OCI-M2 (cell line): ENCODE results near the gene SDHB.
"Not testable (repeated sequence)": the region's sequence is repeated elsewhere in the genome, so short reads cannot be mapped to it uniquely, and the experiment has no call there.

Source experiments
- DNase-seq: peaks from one replicate; lab custom pipeline; 2025; ENCODE audit not compliant: unreplicated experiment; lab: John Stamatoyannopoulos, UW

The SDHB gene

DNA sequence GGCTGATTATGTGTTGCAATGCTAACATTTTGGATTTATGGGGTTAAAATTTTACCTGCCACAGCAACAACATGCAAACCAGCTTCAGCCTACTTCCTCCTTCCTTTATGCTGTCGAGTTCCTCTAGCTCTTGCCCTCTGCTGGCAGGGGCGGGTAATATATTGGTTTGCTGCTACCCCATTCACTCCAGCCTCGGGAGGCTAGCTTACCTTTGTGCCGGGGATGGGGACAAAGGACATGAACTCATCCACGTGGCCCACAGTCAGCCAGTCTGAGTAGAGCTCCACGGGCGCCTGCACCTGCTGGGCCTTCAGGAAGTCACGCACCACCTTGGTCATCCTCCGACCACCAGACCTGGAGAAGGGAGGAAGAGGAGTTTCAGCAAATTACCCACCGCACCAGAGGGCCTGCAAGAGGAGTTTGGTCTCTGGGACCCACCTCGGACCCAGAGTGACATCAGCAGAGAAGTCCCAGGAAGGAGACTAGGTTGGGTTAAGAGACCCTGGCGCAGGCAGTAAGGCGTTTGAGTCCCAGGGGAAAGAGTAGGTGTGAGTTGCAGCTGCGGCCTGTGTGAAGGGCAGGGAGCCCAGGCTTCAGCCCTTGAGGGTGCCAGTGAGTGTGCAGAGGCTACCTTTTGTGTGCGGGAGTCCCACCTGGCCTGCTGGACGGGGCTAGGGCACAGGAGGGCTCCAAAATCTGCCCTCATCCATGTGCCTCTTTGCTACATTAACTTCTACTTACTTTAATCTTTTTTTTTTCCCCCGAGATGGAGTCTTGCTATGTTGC, 21.8 kb upstream of the SDHB start:
- DNase-seq: no peak

DNA sequence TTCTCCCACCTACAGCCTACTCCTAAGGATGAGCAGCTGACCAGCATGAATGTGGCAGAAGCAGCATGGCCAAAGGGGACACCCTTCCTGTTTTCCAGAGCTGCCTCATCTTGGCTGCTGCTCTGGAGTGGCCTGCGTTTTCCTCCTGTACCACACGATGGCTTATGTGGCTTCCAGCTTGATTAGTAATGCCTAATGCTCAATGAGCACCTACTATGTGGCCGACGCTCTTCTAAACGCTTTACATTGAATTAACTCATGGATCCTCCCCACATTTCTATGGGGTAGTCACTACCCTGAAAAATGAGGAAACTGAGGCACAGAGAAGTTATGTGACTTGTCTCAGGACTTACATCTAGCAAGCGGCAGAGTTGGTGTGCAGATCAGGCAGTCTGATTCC, 18.0 kb upstream of the SDHB start:
- no peak for DNase-seq

DNA sequence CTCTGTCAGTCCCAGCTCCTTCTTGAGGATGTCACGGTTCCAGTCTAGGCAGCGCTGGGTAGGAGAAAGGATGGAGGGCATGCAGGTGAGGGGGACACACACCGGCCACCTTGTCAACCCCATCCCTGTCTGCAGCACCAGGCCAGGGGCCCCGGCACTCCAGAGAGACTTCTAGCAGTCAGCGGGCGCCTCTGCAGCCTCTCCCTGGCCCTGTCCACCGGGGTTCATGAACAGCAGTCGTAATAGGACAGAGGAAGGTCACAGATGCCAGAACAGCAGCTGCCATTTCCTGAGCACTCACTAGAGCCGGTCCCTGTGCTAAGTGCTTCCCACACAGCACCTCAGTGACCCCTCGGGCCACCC, 16.3 kb upstream of the SDHB start:
- DNase-seq: no peak

DNA sequence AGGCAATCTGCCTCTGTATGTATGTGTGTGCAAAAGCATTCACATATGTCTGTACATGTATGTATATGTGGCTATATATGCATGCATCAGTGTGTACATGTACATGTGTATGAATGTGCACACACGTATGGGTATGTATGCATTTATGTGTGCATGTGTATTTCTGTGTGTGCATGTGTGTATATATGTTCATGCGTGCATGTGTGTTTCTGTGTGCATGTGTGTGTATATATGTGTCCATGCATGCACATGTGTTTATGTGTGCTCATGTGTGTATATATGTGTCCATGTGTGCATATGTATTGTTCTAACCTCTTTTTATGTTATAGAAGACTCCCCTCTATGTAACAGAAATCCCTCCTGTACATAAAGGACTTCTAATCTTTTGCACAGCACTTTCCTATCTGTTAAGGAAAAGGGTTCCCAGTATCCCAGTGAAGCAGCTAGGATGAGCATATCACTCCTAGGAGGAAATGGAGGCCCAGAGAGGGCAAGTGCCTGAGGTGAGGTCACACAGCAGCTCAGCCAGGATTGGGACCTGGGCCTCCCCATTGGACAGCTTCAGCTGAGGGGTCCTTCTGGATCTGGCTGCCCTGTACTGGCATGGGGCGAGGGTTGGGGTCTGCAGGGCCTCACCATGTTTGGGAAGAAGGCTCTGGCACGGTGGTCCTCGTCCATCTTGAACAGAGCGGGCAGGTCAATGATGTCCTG, 15.8 kb upstream of the SDHB start:
- no peak for DNase-seq

DNA sequence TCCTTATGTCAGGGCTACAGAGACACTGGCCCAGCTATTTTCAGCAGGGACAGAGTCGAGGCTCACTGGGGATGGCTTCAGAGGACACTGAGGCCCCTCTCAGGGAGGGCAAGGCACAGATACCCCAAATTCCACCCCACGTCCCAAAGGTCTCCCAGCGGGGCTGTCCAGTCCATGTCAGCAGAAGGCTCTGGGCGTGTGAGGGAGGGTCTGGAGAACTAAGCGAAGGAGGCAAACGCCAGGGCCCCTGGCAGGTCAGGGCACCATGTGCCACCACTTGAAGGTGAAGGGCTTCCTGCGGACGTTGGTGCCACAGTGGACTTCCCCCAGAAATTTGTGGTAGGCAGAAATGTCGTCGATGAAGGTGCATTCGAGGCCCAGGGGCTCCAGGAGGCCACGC, 15.0 kb upstream of the SDHB start:
- DNase-seq: no peak

DNA sequence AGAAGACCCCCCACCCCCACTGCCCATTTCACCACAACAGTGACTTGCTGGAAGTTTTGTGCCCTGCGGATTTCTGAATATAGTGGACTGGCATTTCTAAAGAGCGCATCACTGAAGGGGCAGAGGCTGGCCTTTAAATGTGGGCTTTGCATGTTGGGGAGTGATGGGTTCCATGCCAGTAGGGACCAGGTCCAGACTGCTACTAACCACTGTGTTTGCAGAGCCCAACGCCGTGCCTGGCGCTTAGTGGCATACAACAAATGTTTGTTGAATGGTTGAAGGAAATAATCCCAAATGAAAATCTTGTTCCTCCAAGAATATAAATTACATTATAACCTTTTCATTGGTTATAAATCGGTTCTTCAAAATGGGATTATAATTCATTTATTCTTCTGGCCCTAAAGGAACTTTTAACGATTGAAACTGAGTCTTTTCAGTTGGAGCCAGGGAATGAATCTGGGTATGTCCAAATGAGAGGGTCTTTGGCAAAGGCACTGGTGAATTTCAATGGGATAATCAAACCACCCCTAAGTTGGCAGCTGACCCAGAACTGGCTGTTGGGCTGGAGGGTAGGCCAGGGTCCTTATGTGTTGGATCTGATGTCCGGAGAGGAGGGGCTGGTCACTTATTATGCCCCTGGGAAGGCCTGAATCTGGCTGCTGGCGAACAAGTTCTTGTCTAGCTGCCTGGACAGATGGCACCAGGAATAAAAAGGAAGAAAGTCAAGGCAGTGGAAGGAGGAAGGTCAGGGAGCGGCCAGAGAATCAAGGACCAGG, 13.8 kb upstream of the SDHB start:
- no peak for DNase-seq

DNA sequence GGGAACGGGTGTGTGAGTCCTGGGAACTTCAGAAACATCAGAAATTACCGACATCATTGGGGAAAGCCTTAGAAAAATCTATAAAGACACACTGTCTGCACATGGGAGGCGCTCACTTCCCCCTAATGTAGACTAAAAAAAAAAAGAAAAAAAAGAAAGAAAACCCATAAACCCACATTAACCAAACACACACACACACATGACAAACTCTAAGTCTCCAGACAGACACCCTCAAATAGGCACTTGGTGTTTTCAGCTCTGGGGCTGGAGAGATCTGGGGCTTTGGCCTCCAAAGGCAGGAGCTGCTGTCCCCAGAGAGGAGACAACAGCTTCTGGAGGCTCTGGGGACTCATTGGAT, 13.2 kb upstream of the SDHB start:
- no peak for DNase-seq

DNA sequence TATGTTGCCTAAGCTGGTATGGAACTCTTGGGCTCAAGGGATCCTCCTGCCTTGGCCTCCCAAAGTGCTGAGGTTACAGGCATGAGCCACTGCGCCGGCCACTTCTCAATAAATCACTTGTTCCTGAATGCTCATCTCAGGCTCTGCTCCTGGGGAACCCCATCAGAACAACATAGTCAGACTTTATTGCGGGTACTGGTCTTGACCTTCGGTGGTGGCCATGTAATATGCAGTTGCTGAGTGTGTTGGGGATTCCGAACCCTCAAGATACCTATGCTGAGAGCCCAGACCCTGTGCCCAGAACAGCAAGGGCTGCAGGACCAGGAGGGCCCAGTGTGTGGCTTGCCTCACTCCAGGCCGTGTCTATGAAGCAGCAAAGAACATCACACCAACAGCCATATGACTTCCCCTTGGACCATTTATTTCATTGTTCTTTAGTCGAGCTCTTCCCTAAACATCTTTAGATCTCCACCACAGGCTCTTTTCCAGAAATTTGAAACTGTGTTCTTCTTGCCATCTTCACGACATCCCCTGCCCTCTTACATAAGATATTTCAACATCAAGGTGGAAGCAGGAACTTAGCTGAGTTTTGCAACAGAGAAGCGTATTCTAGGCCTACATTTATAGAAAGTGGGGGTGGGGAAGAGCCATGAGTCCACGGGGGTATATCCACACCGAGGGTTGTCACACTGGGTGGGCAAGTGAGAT, 12.7 kb upstream of the SDHB start:
- no peak for DNase-seq

DNA sequence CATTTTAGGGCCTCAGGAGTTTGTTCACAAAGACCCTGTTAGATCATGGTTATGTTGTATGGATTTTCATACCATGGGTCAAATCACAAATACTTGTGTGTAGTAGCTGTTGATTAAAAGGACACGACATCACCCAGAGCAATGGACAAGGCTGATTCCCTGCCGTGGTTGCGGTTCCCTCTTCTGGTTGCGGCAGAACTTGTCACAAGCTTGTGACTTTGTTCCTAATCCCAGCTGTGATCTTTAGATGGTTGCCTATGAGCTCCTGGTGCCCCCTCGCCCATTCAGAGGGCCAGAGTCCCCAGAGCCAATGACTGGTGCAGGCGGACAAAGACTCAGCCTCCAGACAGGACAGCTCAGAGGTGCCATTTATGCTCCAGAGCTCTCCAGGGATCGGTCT, 11.8 kb upstream of the SDHB start:
- no peak for DNase-seq

DNA sequence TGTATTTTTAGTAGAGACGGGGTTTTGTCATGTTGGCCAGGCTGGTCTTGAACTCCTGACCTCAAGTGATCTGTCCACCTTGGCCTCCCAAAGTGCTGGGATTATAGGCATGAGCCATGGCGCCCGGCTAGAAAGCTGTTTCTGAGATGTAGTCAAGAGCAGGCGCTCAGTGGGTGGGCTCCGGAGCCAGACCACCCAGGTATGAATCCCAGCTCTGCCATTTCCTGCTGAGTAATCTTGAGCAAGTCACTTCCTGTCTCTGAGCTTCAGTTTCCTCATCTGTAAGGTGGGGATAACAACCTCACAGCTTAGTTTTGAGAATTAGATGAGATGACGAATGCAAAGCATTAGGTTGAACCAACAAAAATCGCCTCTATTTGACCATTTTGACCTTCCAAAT, 8.9 kb upstream of the SDHB start:
- DNase-seq: not testable (repeated sequence)

DNA sequence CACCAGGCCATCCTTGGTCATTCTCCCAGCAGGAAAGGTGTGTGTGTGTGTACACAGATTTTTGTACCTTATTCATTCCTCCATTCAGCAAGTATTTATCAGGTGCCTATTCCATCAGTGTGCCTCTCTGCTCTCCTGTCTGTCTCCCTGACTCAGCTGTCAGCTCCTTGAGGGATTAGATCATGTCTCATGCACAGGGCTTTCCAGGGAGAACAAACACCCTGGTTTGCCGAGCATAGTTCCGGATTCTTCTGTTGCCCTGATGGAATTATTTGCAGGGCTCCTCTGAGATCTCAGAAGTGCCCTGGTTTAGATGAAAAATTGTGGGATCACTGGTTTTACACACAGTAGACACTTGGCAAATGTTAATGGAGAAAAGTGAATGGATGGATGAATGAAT, 8.1 kb upstream of the SDHB start:
- DNase-seq: no peak

DNA sequence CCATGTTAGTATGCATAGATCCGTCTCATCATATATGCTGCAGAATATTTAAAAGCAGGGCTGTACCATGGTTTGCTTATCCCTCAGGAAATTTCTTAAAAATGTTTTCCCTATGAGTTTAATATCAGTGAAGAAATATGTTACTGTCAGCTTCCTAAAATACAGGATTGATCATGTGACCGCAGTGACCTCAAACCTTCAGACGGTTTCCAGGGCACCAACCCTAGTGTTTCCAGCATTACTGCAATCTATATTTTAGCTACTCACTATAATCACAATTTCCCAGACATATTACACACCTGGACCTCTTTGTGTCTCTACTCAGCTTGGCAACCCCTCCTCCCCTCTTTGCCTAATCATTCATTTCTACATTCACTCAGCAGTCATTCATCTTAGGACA, 7.7 kb upstream of the SDHB start:
- DNase-seq: no peak

DNA sequence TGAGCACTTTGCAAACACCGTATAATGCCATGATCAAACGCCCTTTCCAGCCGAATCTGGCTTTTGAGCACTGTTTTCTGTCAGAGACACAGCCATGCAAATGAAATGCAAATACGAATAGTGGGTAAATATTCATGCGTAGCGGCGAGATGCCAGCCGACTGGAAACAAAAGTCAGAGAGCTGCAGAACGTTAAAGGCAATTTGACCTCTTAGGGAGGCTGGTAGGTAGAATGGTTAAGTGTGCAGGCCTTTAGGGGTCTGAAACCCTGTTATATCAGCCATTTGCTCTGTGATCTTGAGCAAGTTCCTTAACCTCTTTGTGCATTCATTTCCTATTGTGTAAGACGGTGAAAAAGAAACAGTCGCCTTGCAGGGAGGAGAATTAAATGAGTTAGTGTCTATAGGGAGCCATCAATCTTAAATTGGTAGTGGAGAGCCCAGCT, 6.5 kb upstream of the SDHB start:
- no peak for DNase-seq

DNA sequence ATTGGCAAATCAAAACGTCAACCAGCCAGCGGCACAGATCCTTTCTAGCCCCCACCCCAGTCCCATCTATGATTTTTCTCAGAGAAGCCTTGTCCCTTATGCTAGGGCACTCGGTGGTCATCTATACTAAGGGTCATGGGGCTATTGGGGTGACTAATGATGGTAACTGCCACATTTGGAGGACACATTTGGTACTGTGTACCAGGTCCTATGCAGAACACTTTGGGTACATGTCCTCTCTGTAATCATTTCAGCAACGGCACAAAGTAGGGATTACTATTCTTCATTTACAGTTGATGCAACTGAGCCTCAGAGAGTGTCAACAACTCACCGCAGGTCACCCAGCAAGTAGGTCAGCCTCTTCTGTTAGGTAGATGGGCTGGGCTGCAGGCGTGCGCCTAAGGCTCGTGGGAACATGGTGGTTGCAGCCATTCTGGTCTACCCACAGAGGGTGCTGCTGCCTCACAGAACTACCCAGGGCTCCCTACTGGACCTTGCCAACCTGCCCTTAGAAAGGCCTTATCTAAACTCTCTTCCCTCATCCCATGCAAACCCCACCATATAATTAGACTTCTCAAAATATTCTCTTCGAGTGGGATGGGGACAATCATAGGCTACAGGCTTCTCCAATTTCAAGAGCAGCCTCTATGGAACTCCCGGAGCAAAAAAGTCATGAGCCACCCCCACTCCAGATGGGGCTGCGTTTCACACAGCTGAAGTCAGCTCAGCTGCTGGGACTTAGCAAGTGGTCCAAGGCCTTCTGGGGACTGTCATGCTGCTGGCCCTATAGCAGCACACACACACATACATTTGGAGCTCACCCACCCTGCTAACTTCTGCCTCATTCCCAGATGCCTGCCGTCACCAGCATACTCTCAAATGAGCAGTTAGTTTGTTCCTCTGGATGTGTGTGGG, 5.8 kb upstream of the SDHB start:
- peak; percentile 13 for DNase-seq

DNA sequence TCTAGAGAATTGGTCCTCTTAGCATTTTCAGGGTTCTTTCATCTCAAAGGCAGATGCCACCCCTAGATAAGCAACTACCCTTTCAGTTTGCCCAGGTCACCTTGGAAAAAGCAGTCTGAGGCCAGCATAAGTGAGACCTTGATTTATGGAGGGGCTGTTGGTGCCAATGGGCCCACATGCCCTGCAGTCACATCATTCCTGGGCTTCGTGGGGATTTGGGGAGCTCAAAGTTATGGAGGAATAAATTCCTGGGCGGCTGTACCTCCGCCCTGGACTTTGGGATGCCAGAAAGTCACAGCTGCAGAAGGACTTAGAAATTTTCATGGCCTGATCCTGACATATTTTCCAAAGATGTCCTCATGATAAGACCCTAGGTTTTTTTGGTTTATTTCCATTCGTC, 2.7 kb upstream of the SDHB start:
- no peak for DNase-seq

DNA sequence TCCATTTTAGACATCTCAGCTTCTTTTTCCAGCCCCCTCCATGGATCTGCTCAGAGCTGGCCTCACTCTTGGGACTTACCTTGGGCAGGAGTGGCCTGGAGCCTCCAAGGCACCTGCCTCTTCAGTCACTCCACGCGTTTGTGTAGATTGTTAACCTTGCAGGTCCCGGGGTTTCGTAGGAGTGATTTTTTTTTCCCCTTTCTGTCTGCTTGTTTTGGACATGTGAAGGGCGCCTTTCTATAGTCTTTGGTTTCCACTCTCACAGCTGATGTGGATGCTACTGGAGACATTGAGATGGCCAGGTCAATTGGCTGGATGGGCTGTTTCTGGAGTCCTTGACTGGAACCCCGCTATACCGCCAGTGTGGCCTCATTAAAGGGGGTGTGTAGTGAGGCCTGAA, 2.0 kb upstream of the SDHB start:
- DNase-seq: no peak

DNA sequence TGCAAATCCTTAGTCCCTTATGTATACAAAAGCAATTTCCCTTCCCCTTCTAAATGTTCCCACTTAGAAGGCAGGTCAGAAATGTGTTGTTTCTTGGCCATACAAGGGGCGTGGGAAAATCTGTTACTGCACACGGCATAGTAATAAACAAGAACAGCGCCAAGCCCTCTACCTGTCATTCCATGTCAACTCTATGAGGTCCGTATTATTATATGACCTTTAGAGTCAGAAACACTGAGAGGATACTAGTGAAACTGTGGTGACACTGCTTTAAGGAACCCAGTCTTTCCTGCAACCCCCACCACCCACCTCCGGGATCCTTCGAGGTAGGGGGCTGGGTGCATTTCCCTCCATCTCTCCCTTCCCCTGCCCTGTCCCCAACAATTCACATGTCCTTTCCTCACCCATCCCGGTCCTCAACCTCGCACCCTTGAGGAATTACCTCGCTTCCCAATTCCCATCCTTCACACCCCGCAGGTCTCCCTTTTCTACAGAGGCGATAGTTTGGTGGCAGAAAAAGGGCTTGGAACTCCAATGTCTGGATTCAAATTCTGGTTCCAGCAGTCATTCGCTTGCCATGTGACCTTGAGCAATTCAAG, 647 bp downstream of the SDHB start:
- no peak for DNase-seq

DNA sequence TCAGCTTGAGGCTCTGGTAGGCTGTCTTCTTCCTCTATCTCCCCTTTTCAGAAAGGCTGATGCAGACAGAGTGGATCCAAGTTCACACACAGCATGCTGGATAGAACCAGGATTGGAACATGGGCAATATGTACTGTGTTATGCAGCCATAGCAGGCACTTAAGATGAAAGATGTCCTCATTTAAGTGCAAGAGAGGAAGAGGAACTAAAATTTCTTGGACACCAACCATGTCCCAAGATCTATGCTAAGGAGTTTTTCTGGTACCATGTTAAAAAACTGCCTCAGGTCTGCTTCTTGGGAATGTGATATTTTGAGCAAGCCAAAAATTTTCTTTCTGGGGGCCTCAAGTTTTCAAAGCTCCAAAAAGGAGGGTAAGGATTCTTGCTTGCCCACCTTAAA, 1.2 kb downstream of the SDHB start:
- DNase-seq: no peak

DNA sequence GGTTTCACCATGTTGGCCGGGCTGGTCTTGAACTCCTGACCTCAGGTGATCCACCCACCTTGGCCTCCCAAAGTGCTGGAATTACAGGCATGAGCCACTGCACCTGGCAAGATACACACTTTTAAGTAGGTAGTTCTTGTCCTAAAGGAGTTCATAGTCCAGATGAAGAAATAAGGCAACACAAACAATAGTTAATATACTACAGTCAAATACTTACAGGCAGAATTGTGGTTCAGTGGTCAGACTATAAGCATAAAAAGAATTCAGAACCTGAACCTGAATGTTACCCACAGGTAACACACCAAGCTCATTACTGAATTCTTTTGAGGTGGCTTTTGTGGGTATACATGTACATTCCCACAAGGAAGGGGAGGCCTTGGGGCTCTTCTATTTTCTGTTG, 1.8 kb downstream of the SDHB start:
- DNase-seq: no peak

DNA sequence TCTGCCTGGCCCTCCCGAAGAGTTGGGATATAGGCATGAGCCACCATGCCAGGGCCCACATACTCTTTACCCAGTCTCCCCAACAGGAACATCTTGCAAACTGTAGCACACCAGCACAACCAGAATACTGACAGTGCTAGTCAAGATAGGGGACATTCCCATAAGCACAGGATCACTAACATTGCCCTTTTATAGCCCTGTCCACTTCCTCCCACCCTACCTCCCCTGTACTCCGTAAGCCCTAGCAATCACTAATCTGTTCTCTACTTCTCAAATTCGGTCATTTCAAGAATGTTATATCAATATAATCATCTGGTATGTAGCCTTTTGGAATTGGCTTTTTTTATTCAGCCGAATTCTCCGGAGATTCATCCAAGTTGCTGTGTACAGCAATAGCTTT, 5.9 kb downstream of the SDHB start:
- DNase-seq: no peak
